K562 (cell line): ENCODE data around the gene FAM98C. TPM values are rescaled to one million over a fixed set of nuclear protein-coding genes. Genes with fewer than 3 reads are reported as not detected.

ENCODE experiments used
- ATAC-seq: fragments of 200-7000 bp; cut with Tn5 transposase; 3 replicates; pipeline ENCODE4 v1.9.1; 2020; ENCODE audit warnings: moderate library complexity
- BruUV-seq: library from RNA; stranded (reverse); fragments of 400-500 nt; replicated peaks from 2 replicates; lab custom pipeline; 2021; lab: Mats Ljungman, UMichigan
- CTCF ChIA-PET: fragments of 300-600 bp; formaldehyde crosslinking; extraction: SDS; loops from one replicate; lab custom pipeline; 2021; ENCODE audit warnings: low intra/inter-chr PET ratio; lab: Yijun Ruan, JAX
- POLR2A ChIA-PET: fragments of 300-600, 350-650 bp; sonication (Branson Sonifier 250); formaldehyde crosslinking; extraction: SDS; loops from one replicate; lab custom pipeline; 2021; ENCODE audit warnings: antibody characterized with exemption, inconsistent platforms; lab: Yijun Ruan, JAX
- DNase-seq, 4 experiments: peaks; one replicate each; pipeline versions ENCODE4 v3.0.0 to v3.0.0-alpha.2; 2011 to 2018; ENCODE audit warnings: low spot score in 3 of 4, mixed read lengths in 3 of 4; ENCODE audit errors: extremely low read depth in 1 of 4
- FAIRE-seq: peaks from 2 replicates; lab custom pipeline; 2011; peaks lifted over from hg19 to GRCh38; lab: Jason Lieb, UNC
- H2AFZ ChIP-seq: 2 replicates; pipeline ENCODE4 v1.6.0; 2011; ENCODE audit warnings: low read depth, low read length, control low read depth, inconsistent platforms
- H3K27ac ChIP-seq: fragments of 200-600 bp; 3 replicates; pipeline ENCODE4 v1.8.0; 2011; ENCODE audit warnings: low read depth, mild to moderate bottlenecking, control low read depth, inconsistent platforms, low read length, moderate library complexity, mixed read lengths; ENCODE audit errors: extremely low read depth
- H3K27me3 ChIP-seq, 2 experiments: fragments of 300-600 bp in 1 of 2; 2 replicates in 1 of 2; 3 replicates in 1 of 2; pipeline versions ENCODE4 v1.6.0 to v1.8.0; 2011; ENCODE audit warnings: inconsistent platforms in 2 of 2, low read length in 2 of 2, mild to moderate bottlenecking in 1 of 2, mixed read lengths in 1 of 2, moderate library complexity in 1 of 2; ENCODE audit not compliant: control insufficient read depth in 2 of 2, insufficient read depth in 2 of 2
- H3K36me3 ChIP-seq: fragments of 300-600 bp; 3 replicates; pipeline ENCODE4 v1.8.0; 2011; ENCODE audit warnings: mild to moderate bottlenecking, low read length, inconsistent platforms; ENCODE audit not compliant: control insufficient read depth, insufficient read depth
- H3K4me1 ChIP-seq, 2 experiments: fragments of 200-600 bp in 1 of 2; replicated peaks in 1 of 2; 2 replicates in 1 of 2; 3 replicates in 1 of 2; pipeline versions ENCODE4 v1.5.1 to v1.8.0; 2011; ENCODE audit warnings: inconsistent platforms in 2 of 2, low read length in 2 of 2, mild to moderate bottlenecking in 1 of 2, mixed read lengths in 1 of 2, moderate library complexity in 1 of 2; ENCODE audit not compliant: control insufficient read depth in 2 of 2, insufficient read depth in 2 of 2
- H3K4me2 ChIP-seq: 2 replicates; pipeline ENCODE4 v1.6.1; 2011; ENCODE audit warnings: low read length, control low read depth, inconsistent platforms, mixed read lengths; ENCODE audit not compliant: insufficient read depth
- H3K4me3 ChIP-seq: fragments of 200-600 bp; sonication (generic), shearing (Covaris generic); 2 replicates; pipeline ENCODE4 v1.5.1; 2016; ENCODE audit warnings: control low read depth, inconsistent platforms
- H3K79me2 ChIP-seq: fragments of 200-600 bp; 3 replicates; pipeline ENCODE4 v1.8.0; 2011; ENCODE audit warnings: low read length, inconsistent platforms; ENCODE audit not compliant: control insufficient read depth, insufficient read depth
- H3K9ac ChIP-seq, 2 experiments: 2 replicates each; pipeline versions ENCODE4 v1.6.0 to v1.6.1; 2011; ENCODE audit warnings: low read depth in 2 of 2, low read length in 2 of 2, control low read depth in 1 of 2, inconsistent platforms in 1 of 2, mild to moderate bottlenecking in 1 of 2, mixed read lengths in 1 of 2; ENCODE audit not compliant: insufficient read depth in 1 of 2
- H3K9me1 ChIP-seq: one replicate; pipeline ENCODE4 v1.6.0; 2011; ENCODE audit warnings: inconsistent platforms, mild to moderate bottlenecking, low read length, moderate library complexity; ENCODE audit not compliant: control insufficient read depth, insufficient read depth
- H3K9me3 ChIP-seq: replicated peaks from 2 replicates; pipeline ENCODE4 v1.5.1; 2011; ENCODE audit warnings: low read depth, low read length, inconsistent platforms; ENCODE audit not compliant: control insufficient read depth, insufficient read depth
- H4K20me1 ChIP-seq: replicated peaks from 2 replicates; pipeline ENCODE4 v1.6.1; 2011; ENCODE audit warnings: low read length, inconsistent platforms, mixed read lengths; ENCODE audit not compliant: control insufficient read depth, insufficient read depth
- CEBPB ChIP-seq: fragments of 450-650 bp; IDR thresholded peaks from 2 replicates; pipeline ENCODE4 v1.6.1; 2016; ENCODE audit warnings: missing genetic modification characterization, missing compliant biosample characterization
- KLF1 ChIP-seq: fragments of 450-650 bp; IDR thresholded peaks from 2 replicates; pipeline ENCODE4 v1.6.1; 2016; ENCODE audit warnings: missing genetic modification characterization, missing compliant biosample characterization
- XRCC5 ChIP-seq: fragments of 200-400 bp; formaldehyde crosslinking; IDR thresholded peaks from 2 replicates; pipeline ENCODE4 v1.6.1; 2017; ENCODE audit warnings: low read depth, mild to moderate bottlenecking, low read length
- ZBTB12 ChIP-seq: fragments of 250-450 bp; sonication (Bioruptor Pico); IDR thresholded peaks from 2 replicates; pipeline ENCODE4 v1.4.0; 2020
- ZNF232 ChIP-seq: sonication (generic); formaldehyde crosslinking; IDR thresholded peaks from 2 replicates; pipeline ENCODE4 v1.8.0; 2022; ENCODE audit warnings: mild to moderate bottlenecking, missing genetic modification reagents
- ZNF274 ChIP-seq: IDR thresholded peaks from 2 replicates; pipeline ENCODE4 v1.6.1; 2011; ENCODE audit warnings: low read depth, mild to moderate bottlenecking, low read length, moderate library complexity, borderline replicate concordance
- WGBS: fragments of 100-300 bp; shearing (Covaris generic); methylation state at CpG from one replicate; pipeline ENCODE4 v1.1.6; 2016; ENCODE audit warnings: low coverage, mixed read lengths; ENCODE audit not compliant: insufficient coverage; ENCODE audit errors: missing lambda C conversion rate; 5-methylcytosine and 5-hydroxymethylcytosine counted together
- in situ Hi-C: fragments of 300-500 bp; cut with MboI; formaldehyde crosslinking; loops from 4 replicates; pipeline ENCODE4 v1.15.0; 2018; ENCODE audit warnings: inconsistent platforms, mixed read lengths
- intact Hi-C: fragments of 100-400 bp; cut with micrococcal nuclease; formaldehyde crosslinking; loops from 2 replicates; pipeline ENCODE4 v1.14.2; 2022
- polyA plus RNA-seq, 8 experiments: library from polyadenylated mRNA; depleted of rRNA in 4 of 8; stranded (reverse) in 5 of 8; unstranded in 3 of 8; fragments of >200 nt; fragmentation: Nextera tagmentation in 2 of 8; fragmentation: Illumina TruSeq in 1 of 8; extraction: Ambion mirVana in 2 of 8; extraction: Trizol in 1 of 8; gene quantifications; 2 replicates each; pipeline versions ENCODE4 v1.2.1 to v1.2.3, GENCODE V29; 2011 to 2014; ENCODE audit warnings: inconsistent platforms in 1 of 8, missing spikeins in 1 of 8
- total RNA-seq, 7 experiments: library from RNA; depleted of rRNA in 6 of 7; stranded (reverse); fragments of >200 nt in 6 of 7; fragmentation: Illumina TruSeq in 2 of 7; extraction: Trizol in 2 of 7; gene quantifications; 2 replicates each; pipeline versions ENCODE4 v1.2.1 to v1.2.3, GENCODE V29; 2011 to 2021; ENCODE audit warnings: low replicate concordance in 1 of 7
- TF ChIP-seq, protein P1 (sequence below): fragments of 250-450 bp; sonication (Bioruptor Pico); IDR thresholded peaks from 2 replicates; pipeline ENCODE4 v1.5.0; 2021; ENCODE audit warnings: mild to moderate bottlenecking, moderate library complexity

The FAM98C gene
- total and polyA plus RNA-seq, 9 of the 15 experiments (the other 6 are each of a cell fraction or from before 2014, with no cell fraction given): 1.7 to 43.8 (median 13.7) TPM

- DNase-seq: no peak
- TF ChIP-seq XRCC5 (no peak), CEBPB (tag) (peak; percentile 38; the same call in 1 of the 2 replicates), ZNF232 (CRISPR knock-in tag) (no peak), ZNF274 (no peak), ZBTB12 (CRISPR knock-in tag) (no peak), KLF1 (tag) (no peak)
- TF ChIP-seq, protein P1, sequence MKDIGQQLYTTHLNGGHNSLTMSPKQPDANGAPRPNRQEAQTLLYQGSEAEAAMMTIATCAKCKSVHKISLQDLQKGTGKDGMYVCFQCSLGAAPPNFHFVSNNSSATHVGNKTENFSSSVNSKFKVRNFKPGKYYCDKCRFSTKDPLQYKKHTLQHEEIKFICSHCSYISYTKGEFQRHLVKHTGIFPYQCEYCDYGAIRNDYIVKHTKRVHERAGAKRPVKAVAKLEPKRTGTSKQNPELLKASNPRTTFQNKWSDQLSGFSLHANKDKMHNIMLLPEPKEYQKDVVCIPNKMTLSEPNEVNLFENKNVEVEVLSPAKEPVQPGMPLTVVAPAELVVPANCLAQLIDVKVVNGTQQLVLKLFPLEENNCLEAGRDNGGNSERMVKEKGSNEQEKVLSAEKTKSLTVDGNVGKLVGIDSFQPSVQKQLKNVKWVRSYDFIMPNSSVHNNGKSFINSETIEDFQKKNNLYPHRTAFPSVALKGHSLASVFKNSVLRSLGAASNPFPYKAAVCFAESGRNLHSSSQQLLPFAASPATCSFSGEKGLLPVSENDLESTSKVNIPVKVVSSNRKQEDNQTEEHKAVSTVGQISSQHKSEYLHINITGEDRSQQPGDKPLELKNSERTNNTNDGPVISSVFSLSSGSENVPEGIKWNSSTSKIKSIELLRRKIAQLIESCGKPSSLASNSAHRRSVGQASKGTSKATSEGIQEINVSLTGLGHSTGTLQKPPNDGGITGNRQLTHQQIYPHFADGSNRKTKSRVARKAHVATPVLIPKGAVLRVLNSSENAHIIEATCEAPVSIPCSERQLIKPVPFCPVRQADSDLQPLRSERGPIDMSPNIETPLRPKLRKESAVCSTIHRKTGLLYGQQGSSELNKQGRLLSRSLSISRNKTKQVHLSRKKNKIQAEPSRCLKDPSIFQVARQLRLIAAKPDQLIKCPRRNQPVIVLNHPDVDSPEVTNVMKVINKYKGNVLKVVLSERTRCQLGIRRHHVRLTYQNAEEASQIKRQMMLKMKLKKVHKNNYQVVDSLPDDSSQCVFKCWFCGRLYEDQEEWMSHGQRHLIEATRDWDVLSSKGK: no peak
- TF ChIP-seq, all 486 proteins: peak for 1
- H2AFZ ChIP-seq: peak overlapping the region; percentile 80; the same call in 1 of the 2 replicates
- no peaks in the 10 kb centered on the region; the same call in 1 of the 2 replicates for H3K9me3 ChIP-seq
- peaks cover 9% of the 10 kb centered on the region; the same call in 1 of the 2 replicates for H4K20me1 ChIP-seq
- H3K9me1 ChIP-seq: no peaks in the 10 kb centered on the region
- no peak overlapping the region for H3K4me3 ChIP-seq
- 74% methylated on average over 6 of the region's 6 CpGs for WGBS
- no TSS peak for BruUV-seq
- ChIA-PET CTCF (no interaction called here), POLR2A (interaction anchor here (0.6 kb wide), 2 partner anchors 38 to 40 kb away, joined by 3 read pairs; no protein-coding TSS in a partner anchor)
- no peak overlapping the region for H3K27ac ChIP-seq
- peaks cover 16% of the 10 kb centered on the region for H3K79me2 ChIP-seq
- in situ Hi-C loops: no loop called here
- intact Hi-C loops: no loop called here
- no peak overlapping the region for H3K4me2 ChIP-seq
- ATAC-seq (no peak), FAIRE-seq (no peak)
- H3K4me1 ChIP-seq: peaks cover 10 to 14% of the 10 kb centered on the region in 2 experiments; a peak in 4 of 5 replicates
- H3K9ac ChIP-seq: no peak overlapping the region
- H3K27me3 ChIP-seq: no peaks in the 10 kb centered on the region
- H3K36me3 ChIP-seq: peaks cover 5% of the 10 kb centered on the region; the same call in 2 of the 3 replicates
These were observed 31.8 kb upstream of the FAM98C start for GRCh38 chr19:38371081-38371480.
